ENCODE results near the gene DCAF5. TPM values are rescaled to one million over a fixed set of nuclear protein-coding genes. Genes with fewer than 3 reads are reported as not detected.

Gene DCAF5
- polyA plus RNA-seq, 3 donors from 2014 or later: 68.7 to 121 (median 71.6) TPM

GRCh38 chr14:69046476-69046860 is 106.5 kb downstream of the DCAF5 start:
- H3K27ac Mint-ChIP-seq: peak overlapping the region in 1 of 6 donors; percentile 39
- peaks cover 3 to 8% of the 10 kb centered on the region in 2 donors for H3K4me1 Mint-ChIP-seq
- no peaks in the 10 kb centered on the region for H3K9me3 Mint-ChIP-seq
- no peaks in the 10 kb centered on the region for H3K36me3 Mint-ChIP-seq
- no peak overlapping the region for H3K4me3 Mint-ChIP-seq
- no peak for DNase-seq
- H3K27me3 Mint-ChIP-seq (ENCODE audit: low read depth in 3 of 3): peaks cover 4 to 8% (median 8%) of the 10 kb centered on the region in 3 donors

- DNase-seq: no peak
- Mint-ChIP-seq H3K4me1 (peaks cover 3 to 5% of the 10 kb centered on the region in 2 donors), H3K4me3 (no peak overlapping the region), H3K27ac (peak overlapping the region in 2 of 6 donors; percentile 6 to 39), H3K9me3 (no peaks in the 10 kb centered on the region), H3K27me3 (ENCODE audit: low read depth in 3 of 3) (peaks cover 4 to 10% (median 8%) of the 10 kb centered on the region in 3 donors), H3K36me3 (no peaks in the 10 kb centered on the region)
These were observed 107.0 kb downstream of the DCAF5 start for GRCh38 chr14:69045857-69046475.

- H3K36me3 Mint-ChIP-seq: no peaks in the 10 kb centered on the region
- peaks cover 4 to 10% (median 8%) of the 10 kb centered on the region in 3 donors for H3K27me3 Mint-ChIP-seq (ENCODE audit: low read depth in 3 of 3)
- no peak overlapping the region for H3K4me3 Mint-ChIP-seq
- no peaks in the 10 kb centered on the region for H3K9me3 Mint-ChIP-seq
- DNase-seq: no peak
- H3K27ac Mint-ChIP-seq: peak overlapping the region in 1 of 6 donors; percentile 42
- H3K4me1 Mint-ChIP-seq: peaks cover 0 to 3% of the 10 kb centered on the region in 2 donors
These were observed 107.9 kb downstream of the DCAF5 start for GRCh38 chr14:69044965-69045555.

DNA sequence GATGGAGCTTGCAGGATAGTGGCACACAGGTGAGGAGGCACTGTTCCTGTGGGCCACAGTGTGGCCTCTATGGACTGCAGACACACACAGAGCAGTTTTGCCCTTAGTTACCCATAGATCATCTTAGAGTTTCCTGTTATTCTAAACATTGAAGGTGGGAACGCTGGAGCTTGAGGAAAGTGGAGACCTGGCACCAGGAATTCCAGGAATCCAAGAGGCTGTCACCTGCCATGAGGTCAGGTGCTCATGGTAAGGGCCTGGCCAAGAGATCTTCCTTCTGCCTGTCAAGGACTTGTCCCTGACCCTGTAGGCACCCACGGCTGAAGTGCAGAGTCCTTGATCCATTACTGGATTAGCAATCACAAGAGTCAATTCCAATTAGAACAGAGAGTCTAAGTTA is 108.6 kb downstream of the DCAF5 start:
- Mint-ChIP-seq H3K27me3 (ENCODE audit: low read depth in 3 of 3) (peaks cover 4 to 10% (median 8%) of the 10 kb centered on the region in 3 donors), H3K4me3 (no peak overlapping the region), H3K4me1 (peaks cover 0 to 3% of the 10 kb centered on the region in 2 donors), H3K27ac (no peak overlapping the region), H3K9me3 (no peaks in the 10 kb centered on the region), H3K36me3 (no peaks in the 10 kb centered on the region)
- no peak for DNase-seq

DNA sequence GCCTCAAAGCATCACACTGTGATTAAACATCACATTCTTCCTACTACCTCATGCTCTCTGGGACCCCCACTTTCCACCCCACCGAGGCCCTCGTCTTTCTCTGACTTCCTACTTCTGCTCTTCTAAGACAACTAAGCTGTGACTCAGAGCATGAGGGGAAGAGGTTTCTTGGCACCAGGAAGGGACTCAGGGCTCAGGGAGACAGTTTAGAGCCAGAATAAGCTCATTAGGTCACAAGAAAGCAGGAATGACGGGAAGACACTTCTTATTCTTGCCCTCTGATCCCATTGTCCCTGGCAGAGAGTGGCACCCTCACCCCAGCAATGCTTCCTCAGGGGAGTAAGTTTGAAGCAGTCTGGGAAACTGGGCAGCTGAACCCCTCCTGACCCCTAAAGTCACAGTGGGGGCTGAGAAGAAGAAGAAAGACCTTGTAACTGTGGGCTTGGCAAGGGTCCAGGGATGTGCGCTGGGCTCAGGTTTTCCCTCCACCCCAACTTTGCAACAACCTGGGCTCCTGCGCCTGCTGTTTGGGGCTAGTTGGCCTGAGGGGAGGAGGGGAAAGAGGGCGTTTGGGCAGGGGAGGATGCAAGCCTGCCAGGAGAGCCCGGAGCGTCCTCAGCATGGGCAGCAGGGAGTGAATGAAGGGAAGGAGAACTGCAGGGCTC is 109.2 kb downstream of the DCAF5 start:
- Mint-ChIP-seq H3K4me3 (no peak overlapping the region), H3K27me3 (ENCODE audit: low read depth in 3 of 3) (peaks cover 4 to 13% (median 10%) of the 10 kb centered on the region in 3 donors), H3K36me3 (no peaks in the 10 kb centered on the region), H3K4me1 (peaks cover 0 to 3% of the 10 kb centered on the region in 2 donors), H3K27ac (no peak overlapping the region), H3K9me3 (no peaks in the 10 kb centered on the region)
- DNase-seq: no peak

GRCh38 chr14:69042787-69043444 is 110.0 kb downstream of the DCAF5 start:
- DNase-seq: no peak
- H3K4me1 Mint-ChIP-seq: peaks cover 0 to 3% of the 10 kb centered on the region in 2 donors
- no peak overlapping the region for H3K27ac Mint-ChIP-seq
- H3K4me3 Mint-ChIP-seq: no peak overlapping the region
- H3K27me3 Mint-ChIP-seq (ENCODE audit: low read depth in 3 of 3): peaks cover 4 to 17% (median 12%) of the 10 kb centered on the region in 3 donors
- no peaks in the 10 kb centered on the region for H3K9me3 Mint-ChIP-seq
- H3K36me3 Mint-ChIP-seq: no peaks in the 10 kb centered on the region

GRCh38 chr14:69042299-69042698 is 110.6 kb downstream of the DCAF5 start:
- Mint-ChIP-seq H3K27ac (no peak overlapping the region), H3K36me3 (no peaks in the 10 kb centered on the region), H3K9me3 (no peaks in the 10 kb centered on the region), H3K4me1 (peaks cover 0 to 3% of the 10 kb centered on the region in 2 donors), H3K27me3 (ENCODE audit: low read depth in 3 of 3) (peaks cover 4 to 21% (median 15%) of the 10 kb centered on the region in 3 donors), H3K4me3 (no peak overlapping the region)
- no peak for DNase-seq

DNA sequence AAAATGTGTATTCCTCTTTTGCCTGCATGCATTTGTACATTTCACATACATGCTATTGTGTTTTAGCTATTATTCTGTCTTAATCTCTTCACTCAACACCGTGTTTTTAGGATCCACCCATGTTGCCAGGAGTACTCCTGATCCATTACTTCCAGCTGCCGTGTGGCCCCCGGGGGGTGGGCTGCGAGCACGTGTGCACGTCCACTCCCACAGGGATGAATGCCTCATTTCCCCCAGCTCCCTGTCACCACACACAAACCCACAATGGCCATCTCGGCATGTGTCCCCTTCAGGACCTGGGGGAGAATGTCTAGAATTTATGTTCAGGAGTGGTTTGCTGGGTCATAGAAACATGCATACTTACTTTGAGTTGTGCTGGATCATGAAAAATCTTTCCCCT is 111.1 kb downstream of the DCAF5 start:
- DNase-seq: no peak
- H3K4me1 Mint-ChIP-seq: peaks cover 0 to 3% of the 10 kb centered on the region in 2 donors
- H3K27ac Mint-ChIP-seq: no peak overlapping the region
- H3K4me3 Mint-ChIP-seq: no peak overlapping the region
- H3K9me3 Mint-ChIP-seq: no peaks in the 10 kb centered on the region
- H3K27me3 Mint-ChIP-seq (ENCODE audit: low read depth in 3 of 3): peaks cover 4 to 22% (median 16%) of the 10 kb centered on the region in 3 donors
- H3K36me3 Mint-ChIP-seq: no peaks in the 10 kb centered on the region

- peaks cover 0 to 3% of the 10 kb centered on the region in 2 donors for H3K4me1 Mint-ChIP-seq
- H3K9me3 Mint-ChIP-seq: no peaks in the 10 kb centered on the region
- H3K27ac Mint-ChIP-seq: no peak overlapping the region
- no peak overlapping the region for H3K4me3 Mint-ChIP-seq
- no peaks in the 10 kb centered on the region for H3K36me3 Mint-ChIP-seq
- peaks cover 4 to 22% (median 10%) of the 10 kb centered on the region in 3 donors for H3K27me3 Mint-ChIP-seq (ENCODE audit: low read depth in 3 of 3)
- no peak for DNase-seq
These were observed 112.6 kb downstream of the DCAF5 start for GRCh38 chr14:69040353-69040752.

GRCh38 chr14:69039288-69039628 is 113.7 kb downstream of the DCAF5 start:
- Mint-ChIP-seq H3K27ac (peak overlapping the region in 1 of 6 donors; percentile 9), H3K4me3 (no peak overlapping the region), H3K4me1 (peaks cover 4 to 5% of the 10 kb centered on the region in 2 donors), H3K27me3 (ENCODE audit: low read depth in 3 of 3) (peaks cover 4 to 19% (median 8%) of the 10 kb centered on the region in 3 donors), H3K36me3 (no peaks in the 10 kb centered on the region), H3K9me3 (no peaks in the 10 kb centered on the region)
- DNase-seq: no peak

DNA sequence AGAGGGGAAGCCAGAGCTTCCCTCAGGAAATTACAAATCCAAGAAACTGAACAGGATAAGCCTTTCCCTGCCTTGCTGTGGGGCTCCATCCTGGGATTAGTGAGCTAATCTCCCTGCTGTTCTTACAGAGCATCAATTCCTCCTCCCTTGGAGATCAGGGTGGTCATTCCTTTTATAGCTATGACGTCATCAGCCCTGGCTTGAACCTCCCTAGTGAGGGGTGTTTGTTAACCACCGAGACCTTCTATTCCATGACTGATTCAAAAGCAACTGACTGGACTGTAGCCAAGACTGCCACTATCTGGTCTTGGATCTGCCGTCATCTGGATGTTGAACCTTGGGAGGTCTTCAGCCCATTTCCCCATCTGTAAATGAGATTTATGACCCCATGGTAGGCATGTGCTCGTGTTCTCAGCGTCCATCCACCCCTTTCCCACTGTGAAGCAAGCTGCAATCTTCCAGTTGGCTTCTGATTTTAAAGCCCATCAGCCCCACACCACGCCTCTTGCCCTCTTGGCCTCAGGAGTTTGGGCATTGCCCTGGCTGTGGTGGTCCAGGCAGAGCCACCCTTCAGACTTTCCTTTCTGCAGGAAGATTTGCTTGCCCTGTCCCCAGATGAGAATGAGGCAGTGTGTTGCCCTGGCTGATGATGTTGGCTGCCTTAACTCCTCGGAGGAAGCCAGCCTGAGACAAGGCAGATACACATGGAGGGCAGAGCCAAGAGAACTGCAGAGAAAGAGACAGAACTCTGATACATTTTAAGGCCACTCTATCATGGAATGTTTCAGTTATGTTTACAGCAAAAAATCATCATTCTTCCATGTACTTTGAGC is 114.2 kb downstream of the DCAF5 start:
- H3K4me1 Mint-ChIP-seq: peaks cover 3 to 7% of the 10 kb centered on the region in 2 donors
- peaks cover 2 to 17% (median 8%) of the 10 kb centered on the region in 3 donors for H3K27me3 Mint-ChIP-seq (ENCODE audit: low read depth in 3 of 3)
- H3K4me3 Mint-ChIP-seq: no peak overlapping the region
- no peak for DNase-seq
- H3K27ac Mint-ChIP-seq: no peak overlapping the region
- no peaks in the 10 kb centered on the region for H3K9me3 Mint-ChIP-seq
- no peaks in the 10 kb centered on the region for H3K36me3 Mint-ChIP-seq

DNA sequence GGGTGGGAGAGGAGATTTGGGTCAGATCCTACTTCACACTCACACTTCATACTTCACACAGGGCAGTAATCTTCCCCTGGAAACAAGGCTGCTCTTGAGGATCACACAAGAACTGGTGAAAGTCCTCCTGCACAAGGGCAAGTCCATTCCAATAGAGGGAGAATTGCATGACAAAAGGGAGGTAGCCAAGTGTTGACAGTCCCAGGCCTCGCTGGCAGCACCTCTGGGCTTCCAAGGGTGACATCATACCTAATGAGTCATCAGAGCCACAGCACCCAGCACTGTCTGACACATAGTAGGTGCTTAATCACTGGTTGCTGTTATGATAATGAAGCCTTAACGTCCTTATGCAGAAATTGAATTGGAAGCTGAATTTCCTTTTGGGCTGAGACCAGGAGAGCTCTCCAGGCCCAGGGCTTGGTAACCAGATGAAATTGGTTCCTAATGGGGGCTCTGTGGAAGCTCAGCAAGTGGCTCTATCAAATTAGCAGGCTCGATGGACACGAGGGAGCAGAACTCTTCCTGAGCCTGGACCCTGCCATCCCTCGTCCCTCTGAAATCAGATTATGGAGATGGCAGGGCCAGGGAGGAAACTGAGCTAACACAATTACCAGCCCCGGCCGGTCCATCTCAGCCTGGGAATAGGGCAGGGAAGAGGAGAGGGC is 115.0 kb downstream of the DCAF5 start:
- DNase-seq: no peak
- H3K27me3 Mint-ChIP-seq (ENCODE audit: low read depth in 3 of 3): peaks cover 0 to 17% (median 8%) of the 10 kb centered on the region in 3 donors
- no peaks in the 10 kb centered on the region for H3K36me3 Mint-ChIP-seq
- H3K4me1 Mint-ChIP-seq: peaks cover 3 to 7% of the 10 kb centered on the region in 2 donors
- no peak overlapping the region for H3K27ac Mint-ChIP-seq
- H3K4me3 Mint-ChIP-seq: no peak overlapping the region
- no peaks in the 10 kb centered on the region for H3K9me3 Mint-ChIP-seq

Measured in immature natural killer cell (primary cell).